DMS153 treated with DMSO at 0.1 percent for 48 hours (cell line): ENCODE data around the gene KDM4D.
"Not testable (repeated sequence)": the region's sequence is repeated elsewhere in the genome, so short reads cannot be mapped to it uniquely, and the experiment has no call there.

Source experiments
- DNase-seq: peaks from one replicate; lab custom pipeline; 2025; ENCODE audit not compliant: unreplicated experiment; lab: John Stamatoyannopoulos, UW

KDM4D gene

DNA sequence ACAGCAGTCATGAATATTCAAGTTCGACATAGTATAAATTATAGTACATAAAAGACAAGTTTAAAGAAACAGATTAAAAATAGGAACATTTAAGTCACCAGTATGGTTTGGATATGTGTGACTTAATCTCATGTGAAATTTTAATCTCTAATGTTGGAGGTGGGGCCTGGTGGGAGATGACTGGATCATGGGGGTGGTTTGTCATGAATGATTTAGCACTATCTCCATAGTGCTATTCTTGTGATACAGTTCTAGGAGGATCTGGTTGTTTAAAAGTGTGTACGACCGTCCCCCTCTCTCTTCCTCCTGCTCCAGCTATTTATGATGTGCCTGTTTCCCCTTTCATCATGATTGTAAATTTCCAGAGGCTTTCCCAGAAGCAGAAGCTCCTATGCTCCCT is 54.8 kb downstream of the KDM4D start:
- DNase-seq: no peak

DNA sequence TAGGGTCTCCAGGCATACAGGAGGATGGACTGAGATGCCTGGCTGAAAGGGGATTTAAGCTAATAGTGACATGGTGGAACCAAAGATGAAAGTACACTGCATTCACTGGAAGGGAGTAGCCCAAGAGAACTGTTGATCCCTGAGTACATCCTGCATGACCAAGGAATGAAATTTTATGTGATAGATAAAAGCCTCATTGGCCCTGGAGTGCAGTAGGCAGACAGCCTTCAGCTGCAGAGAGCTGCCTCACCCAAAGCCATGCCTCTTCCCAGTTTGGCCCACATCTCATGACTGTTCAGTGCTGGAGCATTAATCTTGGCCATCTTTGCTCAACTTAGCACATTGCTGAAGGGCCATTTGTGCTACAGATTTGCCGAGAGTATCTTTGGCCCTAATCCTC is 59.5 kb downstream of the KDM4D start:
- DNase-seq: no peak

DNA sequence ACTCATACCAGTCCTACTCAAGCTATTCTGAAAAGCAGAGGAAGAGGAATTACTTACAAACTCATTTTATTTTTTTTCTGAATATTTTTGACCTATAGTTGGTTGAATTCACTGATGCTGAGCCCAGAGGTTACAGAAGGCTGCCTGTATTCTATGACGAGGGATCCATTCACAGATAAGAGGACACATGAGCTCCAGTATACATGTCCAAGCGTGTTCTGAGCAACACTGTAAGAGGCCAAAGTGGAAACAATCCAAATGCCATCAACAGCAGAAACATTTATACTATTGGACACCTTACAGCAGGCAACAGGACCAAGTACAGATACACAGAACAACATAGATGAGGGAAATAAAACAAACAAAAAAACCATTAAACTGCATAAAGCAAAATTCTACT is 61.8 kb downstream of the KDM4D start:
- peak; percentile 2 for DNase-seq

DNA sequence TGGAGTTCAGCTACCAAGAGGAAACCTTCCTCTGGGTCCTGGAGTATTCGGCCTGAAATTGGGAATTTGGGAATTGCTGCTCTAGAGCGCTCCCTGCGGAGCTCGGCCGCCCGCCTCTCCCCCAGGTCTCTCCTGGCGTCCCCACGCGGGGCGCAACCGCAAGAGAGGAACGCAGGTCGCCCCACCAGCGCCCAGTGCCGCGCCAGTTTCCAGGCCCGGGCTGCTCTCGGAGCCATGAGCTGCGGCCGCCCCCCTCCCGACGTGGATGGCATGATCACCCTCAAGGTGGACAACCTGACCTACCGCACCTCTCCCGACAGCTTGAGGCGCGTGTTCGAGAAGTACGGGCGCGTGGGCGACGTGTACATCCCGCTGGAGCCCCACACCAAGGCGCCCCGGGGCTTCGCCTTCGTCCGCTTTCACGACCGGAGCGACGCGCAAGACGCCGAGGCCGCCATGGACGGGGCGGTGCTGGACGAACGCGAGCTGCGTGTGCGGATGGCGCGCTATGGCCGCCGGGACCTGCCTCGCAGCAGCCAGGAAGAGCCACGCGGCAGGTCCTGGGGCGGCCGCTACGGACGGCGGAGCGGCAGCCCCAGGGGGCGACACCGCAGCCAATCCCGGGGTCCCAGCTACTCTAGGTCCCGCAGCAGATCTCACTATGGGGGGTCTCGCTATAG is 64.0 kb downstream of the KDM4D start:
- not testable (repeated sequence) for DNase-seq

GRCh38 chr11:95042239-95042638 is 68.7 kb downstream of the KDM4D start:
- no peak for DNase-seq

DNA sequence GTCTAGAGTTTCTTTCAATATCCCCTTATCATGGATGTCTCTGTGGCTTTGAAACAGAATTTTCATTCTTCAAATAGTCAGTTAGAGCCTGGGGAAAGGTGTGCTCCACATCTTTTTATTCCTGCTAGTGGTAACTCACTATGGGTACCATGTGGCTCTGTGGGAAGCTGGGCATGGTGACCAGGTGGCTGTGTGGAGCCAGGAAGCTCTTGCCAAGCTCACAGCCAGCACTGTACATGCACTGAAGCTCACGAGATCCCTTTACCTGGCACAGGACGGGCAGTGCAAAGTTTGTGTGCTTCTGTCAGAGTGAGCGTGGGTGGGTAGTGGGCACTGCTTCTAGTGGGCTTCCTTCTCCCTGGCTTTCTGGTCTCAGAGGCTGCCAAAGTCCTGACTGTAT is 69.4 kb downstream of the KDM4D start:
- no peak for DNase-seq

GRCh38 chr11:95044010-95044409 is 70.5 kb downstream of the KDM4D start:
- DNase-seq: no peak

- no peak for DNase-seq
Measured at GRCh38 chr11:95045812-95046211, 72.3 kb downstream of the KDM4D start.
